HG03060 (cell line): ENCODE data around the gene ILF3.
"Not testable (repeated sequence)": the region's sequence is repeated elsewhere in the genome, so short reads cannot be mapped to it uniquely, and the experiment has no call there.

Source experiments
- ATAC-seq: cut with Tn5 transposase; IDR thresholded peaks from one replicate; pipeline ENCODE4 v1.9.1; 2021; ENCODE audit warnings: low read depth, moderate number of reproducible peaks; ENCODE audit not compliant: unreplicated experiment

Gene ILF3

GRCh38 chr19:10641248-10641647 lies 12.9 kb upstream of the ILF3 start:
- no peak for ATAC-seq

- no peak for ATAC-seq
Observed at GRCh38 chr19:10642473-10643171, 11.5 kb upstream of the ILF3 start.

GRCh38 chr19:10643172-10643967 lies 10.8 kb upstream of the ILF3 start:
- no peak for ATAC-seq

DNA sequence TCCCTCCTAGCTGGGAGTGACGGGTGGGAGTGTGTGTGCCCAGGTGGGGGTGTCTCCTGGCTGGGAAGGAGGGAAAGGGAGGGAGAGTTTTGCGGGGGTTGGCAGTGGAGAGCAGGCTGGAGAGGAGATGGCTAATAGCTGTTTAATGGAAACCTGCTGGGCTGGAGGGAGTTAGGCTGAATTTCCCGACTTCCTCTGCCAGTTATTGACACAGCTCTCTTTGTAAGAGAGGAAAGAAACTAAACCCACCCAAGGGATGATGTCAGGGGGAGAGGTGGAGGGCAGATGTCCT lies 10.2 kb upstream of the ILF3 start:
- ATAC-seq: no peak

DNA sequence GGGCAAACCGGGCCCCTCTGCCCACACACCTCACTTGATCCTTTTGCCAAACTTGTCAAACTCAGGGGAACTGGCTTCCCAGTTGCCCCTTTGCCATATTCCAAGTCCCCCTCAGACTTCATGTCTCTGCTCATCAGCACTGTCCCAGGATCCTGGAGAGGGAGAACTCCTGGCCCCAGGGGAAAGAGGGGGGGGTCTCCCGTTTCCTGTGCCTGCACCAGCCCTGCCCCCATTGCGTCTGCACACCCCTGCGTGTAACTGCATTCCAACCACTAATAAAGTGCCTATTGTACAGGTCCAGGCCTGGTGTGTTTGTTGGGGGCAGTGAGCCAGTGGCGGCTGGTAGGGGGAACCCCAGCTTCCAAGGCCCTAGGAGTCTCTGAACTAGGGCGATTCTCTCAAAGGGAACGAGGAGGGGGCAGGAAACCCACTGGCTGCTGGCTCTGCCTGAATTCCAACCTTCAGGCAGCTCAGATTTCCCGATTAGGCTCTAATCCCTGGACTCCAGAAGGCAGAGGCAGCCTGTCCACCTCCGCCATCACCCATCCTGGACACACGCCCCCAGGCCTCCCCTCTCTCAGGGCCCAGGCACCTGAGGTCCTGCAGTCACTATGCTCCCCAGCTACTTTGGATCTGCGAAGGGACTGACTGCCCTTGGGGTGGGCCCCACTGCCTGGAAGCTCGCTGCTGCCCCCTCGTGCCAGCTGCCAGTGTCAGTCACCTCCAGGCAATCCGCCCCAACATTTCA lies 9.7 kb upstream of the ILF3 start:
- no peak for ATAC-seq

- ATAC-seq: no peak
Observed at GRCh38 chr19:10646456-10647159, 7.5 kb upstream of the ILF3 start.

- no peak for ATAC-seq
Observed at GRCh38 chr19:10648360-10648759, 5.8 kb upstream of the ILF3 start.

- no peak for ATAC-seq
Observed at GRCh38 chr19:10651851-10652250, 2.3 kb upstream of the ILF3 start.

- ATAC-seq: no peak
Observed at GRCh38 chr19:10653482-10653731, 739 bp upstream of the ILF3 start.

- ATAC-seq: no peak
Observed at GRCh38 chr19:10654610-10655456, 687 bp downstream of the ILF3 start.

GRCh38 chr19:10655457-10656312 lies 1.5 kb downstream of the ILF3 start:
- ATAC-seq: no peak

- ATAC-seq: no peak
Observed at GRCh38 chr19:10660346-10660745, 6.2 kb downstream of the ILF3 start.

- no peak for ATAC-seq
Observed at GRCh38 chr19:10661946-10662345, 7.8 kb downstream of the ILF3 start.

GRCh38 chr19:10662384-10663251 lies 8.5 kb downstream of the ILF3 start:
- ATAC-seq: no peak

- not testable (repeated sequence) for ATAC-seq
Observed at GRCh38 chr19:10663252-10663563, 9.1 kb downstream of the ILF3 start.

GRCh38 chr19:10667867-10668266 lies 13.7 kb downstream of the ILF3 start:
- ATAC-seq: no peak

GRCh38 chr19:10669246-10669645 lies 15.1 kb downstream of the ILF3 start:
- ATAC-seq: no peak

DNA sequence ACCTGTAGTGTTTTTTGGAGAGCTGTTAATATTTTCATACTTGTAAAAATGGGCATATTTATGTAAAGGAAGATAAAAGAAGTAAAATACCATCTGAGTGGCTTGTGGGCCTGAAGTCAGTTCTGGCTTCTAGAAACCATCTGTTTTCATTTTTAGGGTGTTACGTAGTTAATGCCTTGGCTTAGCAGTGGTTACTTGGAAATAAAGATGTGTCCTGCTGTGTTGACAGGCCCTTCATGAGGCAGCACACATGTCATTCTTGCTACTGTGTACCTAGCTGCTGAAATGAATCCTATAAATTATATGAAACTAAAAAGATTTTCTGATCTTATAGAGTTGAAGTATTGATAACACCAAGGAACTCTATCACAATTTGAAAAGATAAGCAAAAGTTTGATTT lies 16.0 kb downstream of the ILF3 start:
- ATAC-seq: no peak
